Heart left ventricle (tissue), 13 donors: ENCODE data around the gene NUP50.

Experiments
- POLR2A ChIP-seq, 2 donors: fragments of 450-650 bp; IDR thresholded peaks; one replicate each; pipeline ENCODE4 v1.6.1; 2017; ENCODE audit warnings: antibody characterized with exemption in 2 of 2, mild to moderate bottlenecking in 2 of 2, moderate library complexity in 2 of 2
- TF ChIP-seq, protein P1 (sequence below), 12 donors: fragments of 200-600 bp; sonication (generic) in 4 of 12; IDR thresholded peaks; one replicate each; pipeline versions ENCODE4 v1.5.0 to v1.8.0; 2018 to 2022; ENCODE audit warnings: antibody characterized with exemption in 12 of 12, mild to moderate bottlenecking in 5 of 12
- donor health status: ischemic (EF 13 %, LVEDD 7.1; RV severe dilation, severe dysfunction).
- donor health status: DM: no; HTN: yes; CAD: no.
- donor health status: DM: no; HTN: no; CAD: no.
- donor health status: ischemic (EF 25% LVEDD 6.9; RV normal size, moderate dysfunction).
- donor health status: ischemic (EF 25% LVEDD 5.7; RV mildly dilated, moderate dysfunction).
- donor health status: ischemic (EF 35%, LVEDD 5.7; RV mildly dilated, moderate dysfunction).
- donor health status: nonischemic (EF 11% LVEDD 7.7; RV severe dilation, severe dysfunction).
- donor health status: DM: yes; HTN: yes; CAD: no.
- donor health status: PGD.
- donor health status: ischemic (EF 29% LVEDD 5.4; RV normal size, mild dysfunction).
- donor health status: nonischemic (EF 23%, LVEDD 6.1; RV moderate dilation, normal function).

DNA sequence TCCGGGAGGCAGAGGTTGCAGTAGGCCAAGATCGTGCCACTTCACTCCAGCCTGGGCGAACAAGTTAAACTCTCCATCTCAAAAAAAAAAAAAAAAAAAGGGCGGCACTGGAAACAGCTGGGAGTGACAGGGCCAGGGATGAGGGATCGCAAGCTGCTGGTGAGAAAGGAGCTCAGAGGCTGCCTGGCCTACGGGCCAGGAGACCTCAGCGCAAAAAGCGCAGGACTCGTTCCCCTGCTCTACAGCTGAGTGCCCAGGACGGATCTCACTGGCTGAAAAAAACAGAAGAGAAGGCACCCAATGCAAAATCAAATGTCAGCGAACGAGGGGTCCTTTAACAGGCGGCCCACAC lies 650 bp upstream of the NUP50 start:
- TF ChIP-seq, protein P1, sequence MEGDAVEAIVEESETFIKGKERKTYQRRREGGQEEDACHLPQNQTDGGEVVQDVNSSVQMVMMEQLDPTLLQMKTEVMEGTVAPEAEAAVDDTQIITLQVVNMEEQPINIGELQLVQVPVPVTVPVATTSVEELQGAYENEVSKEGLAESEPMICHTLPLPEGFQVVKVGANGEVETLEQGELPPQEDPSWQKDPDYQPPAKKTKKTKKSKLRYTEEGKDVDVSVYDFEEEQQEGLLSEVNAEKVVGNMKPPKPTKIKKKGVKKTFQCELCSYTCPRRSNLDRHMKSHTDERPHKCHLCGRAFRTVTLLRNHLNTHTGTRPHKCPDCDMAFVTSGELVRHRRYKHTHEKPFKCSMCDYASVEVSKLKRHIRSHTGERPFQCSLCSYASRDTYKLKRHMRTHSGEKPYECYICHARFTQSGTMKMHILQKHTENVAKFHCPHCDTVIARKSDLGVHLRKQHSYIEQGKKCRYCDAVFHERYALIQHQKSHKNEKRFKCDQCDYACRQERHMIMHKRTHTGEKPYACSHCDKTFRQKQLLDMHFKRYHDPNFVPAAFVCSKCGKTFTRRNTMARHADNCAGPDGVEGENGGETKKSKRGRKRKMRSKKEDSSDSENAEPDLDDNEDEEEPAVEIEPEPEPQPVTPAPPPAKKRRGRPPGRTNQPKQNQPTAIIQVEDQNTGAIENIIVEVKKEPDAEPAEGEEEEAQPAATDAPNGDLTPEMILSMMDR (IDR thresholded peaks at IDR 0.05), result no peak
- TF ChIP-seq POLR2A (IDR thresholded peaks at IDR 0.05), result no peak
